ENCODE results near the gene P2RX6. TPM values are rescaled to one million over a fixed set of nuclear protein-coding genes. Genes with fewer than 3 reads are reported as not detected.
"Not testable (repeated sequence)": the region's sequence is repeated elsewhere in the genome, so short reads cannot be mapped to it uniquely, and the experiment has no call there.

The P2RX6 gene
- total and polyA plus RNA-seq, 2 donors (not counting 3 experiments of a cell fraction or from before 2014, with no cell fraction given), result 0.06 TPM; not detected in 1

DNA sequence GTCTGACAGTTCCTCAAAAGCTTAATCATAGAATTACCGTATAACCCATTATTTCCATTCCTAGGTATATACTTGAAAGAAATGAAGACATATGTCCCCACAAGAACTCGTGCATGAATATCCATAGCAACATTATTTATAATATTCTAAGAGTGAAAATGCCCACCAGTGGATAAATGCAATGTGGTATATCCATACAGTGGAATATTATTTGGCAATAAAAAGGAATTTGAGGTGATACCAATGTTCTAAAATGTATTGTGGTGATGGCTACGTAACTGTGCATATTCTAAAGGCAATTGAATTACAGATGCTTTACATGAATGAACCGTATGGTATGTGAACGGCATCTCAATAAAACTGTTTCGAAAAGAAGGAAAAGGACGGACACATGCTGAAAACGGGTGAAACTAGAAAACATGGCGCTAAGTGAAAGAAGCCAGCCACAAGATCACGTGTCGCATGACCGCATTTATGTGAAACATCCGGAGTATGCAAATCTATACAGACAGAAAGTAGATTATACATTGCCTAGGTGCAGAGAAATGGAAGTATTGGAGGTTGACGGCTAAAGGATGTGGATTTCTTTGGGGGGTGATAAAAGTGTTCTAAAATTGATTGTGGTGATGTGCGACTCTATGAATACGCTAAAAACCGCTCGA lies 46.8 kb downstream of the P2RX6 start:
- POLR2A ChIA-PET; dilution Hi-C loops (cut with MboI; ENCODE audit: extremely low pct_ligation_motif_present, low sequenced_read_pairs); DNase-seq (ENCODE audit: low read depth, low spot score); H3K9me1 ChIP-seq (replicated peaks; ENCODE audit: control insufficient read depth, extremely low read depth, insufficient read depth, low read length); H3K79me2 ChIP-seq (ENCODE audit: control insufficient read depth, insufficient read depth, low read length); H3K9ac ChIP-seq (replicated peaks; ENCODE audit: extremely low read depth, insufficient read depth, low read length); H2AFZ ChIP-seq (ENCODE audit: low read depth, low read length); H3K4me3 ChIP-seq (replicated peaks in 1 of 3; ENCODE audit: insufficient read depth in 1 of 3, low read depth in 1 of 3, low read length in 3 of 3); H3K9me3 ChIP-seq (replicated peaks; ENCODE audit: control insufficient read depth, insufficient read depth, low read length); H3K36me3 ChIP-seq (ENCODE audit: control insufficient read depth in 2 of 2, extremely low read depth in 1 of 2, insufficient read depth in 2 of 2, low read length in 2 of 2); H3K27me3 ChIP-seq (ENCODE audit: control insufficient read depth in 2 of 2, insufficient read depth in 2 of 2, low read length in 2 of 2); FAIRE-seq; H3K4me1 ChIP-seq (ENCODE audit: control insufficient read depth, extremely low read depth, insufficient read depth, low read length); H4K20me1 ChIP-seq (replicated peaks; ENCODE audit: control insufficient read depth, extremely low read depth, insufficient read depth, low read length); intact Hi-C loops (cut with micrococcal nuclease); BruUV-seq (replicated peaks); H3K4me2 ChIP-seq (ENCODE audit: insufficient read depth, low read length); H3K27ac ChIP-seq (ENCODE audit: insufficient read depth, low read depth, low read length): not testable (repeated sequence)
- CTCF ChIA-PET, result interaction anchor here (0.7 kb wide), 1 partner anchor 20 kb away, joined by 4 read pairs; no protein-coding TSS in a partner anchor

GRCh38 chr22:21064425-21064824 lies 49.5 kb downstream of the P2RX6 start:
- not testable (repeated sequence) for FAIRE-seq

More at GRCh38 chr22:21064425-21064824, 49.5 kb downstream of the P2RX6 start:
- CTCF ChIA-PET, result interaction anchor here (0.9 kb wide), 1 partner anchor 39 kb away, joined by 3 read pairs; no protein-coding TSS in a partner anchor
- H4K20me1 ChIP-seq (replicated peaks; ENCODE audit: control insufficient read depth, extremely low read depth, insufficient read depth, low read length); H3K9me3 ChIP-seq (replicated peaks; ENCODE audit: control insufficient read depth, insufficient read depth, low read length); H3K4me2 ChIP-seq (ENCODE audit: insufficient read depth, low read length); H3K27me3 ChIP-seq (ENCODE audit: control insufficient read depth in 2 of 2, insufficient read depth in 2 of 2, low read length in 2 of 2); dilution Hi-C loops (cut with MboI; ENCODE audit: extremely low pct_ligation_motif_present, low sequenced_read_pairs); H3K36me3 ChIP-seq (ENCODE audit: control insufficient read depth in 2 of 2, extremely low read depth in 1 of 2, insufficient read depth in 2 of 2, low read length in 2 of 2); H3K4me1 ChIP-seq (ENCODE audit: control insufficient read depth, extremely low read depth, insufficient read depth, low read length); H3K9me1 ChIP-seq (replicated peaks; ENCODE audit: control insufficient read depth, extremely low read depth, insufficient read depth, low read length); intact Hi-C loops (cut with micrococcal nuclease); DNase-seq (ENCODE audit: low read depth, low spot score); H3K27ac ChIP-seq (ENCODE audit: insufficient read depth, low read depth, low read length); H3K4me3 ChIP-seq (replicated peaks in 1 of 3; ENCODE audit: insufficient read depth in 1 of 3, low read depth in 1 of 3, low read length in 3 of 3); BruUV-seq (replicated peaks); H3K79me2 ChIP-seq (ENCODE audit: control insufficient read depth, insufficient read depth, low read length); POLR2A ChIA-PET; H3K9ac ChIP-seq (replicated peaks; ENCODE audit: extremely low read depth, insufficient read depth, low read length); H2AFZ ChIP-seq (ENCODE audit: low read depth, low read length): not testable (repeated sequence)

Data from endothelial cell of umbilical vein (primary cell).